Tibial nerve (tissue), 4 donors: ENCODE data around the gene SLC9A3.

Source experiments
- EP300 ChIP-seq, 2 donors: sonication (generic); formaldehyde crosslinking; IDR thresholded peaks; one replicate each; pipeline ENCODE4 v1.6.1; 2017; ENCODE audit warnings: antibody characterized with exemption in 2 of 2, mild to moderate bottlenecking in 1 of 2
- POLR2A ChIP-seq, 2 donors: fragments of 450-650 bp; IDR thresholded peaks; one replicate each; pipeline ENCODE4 v1.6.1; 2017; ENCODE audit warnings: antibody characterized with exemption in 2 of 2, mild to moderate bottlenecking in 2 of 2, moderate library complexity in 2 of 2
- TF ChIP-seq, protein P1 (sequence below), 5 experiments: fragments of 200-600 bp in 3 of 5; fragments of 450-650 bp in 2 of 5; sonication (generic) in 3 of 5; IDR thresholded peaks; one replicate each; pipeline ENCODE4 v1.5.1; 2016 to 2019; ENCODE audit warnings: antibody characterized with exemption in 5 of 5, mild to moderate bottlenecking in 3 of 5, moderate library complexity in 2 of 5

DNA sequence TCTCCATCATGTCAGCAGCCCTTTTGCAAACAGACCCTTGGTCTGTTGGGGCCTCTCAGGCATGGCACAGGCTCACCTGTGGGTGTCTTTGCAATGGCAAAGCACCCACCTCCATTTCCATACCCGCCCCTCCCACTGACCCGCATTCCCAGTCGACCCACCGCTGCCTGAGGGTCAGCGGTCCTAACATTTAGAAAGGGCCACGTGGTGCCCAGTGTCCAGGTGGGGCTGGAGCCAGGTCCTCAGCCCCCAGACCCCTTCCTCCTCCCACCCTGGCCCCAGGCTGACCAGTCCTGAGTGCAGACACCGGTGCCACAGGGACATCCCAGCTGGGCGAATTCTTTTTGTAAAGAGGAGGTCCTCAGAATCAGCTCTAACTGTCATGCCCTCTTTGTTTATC, 44.6 kb upstream of the SLC9A3 start:
- TF ChIP-seq, protein P1, sequence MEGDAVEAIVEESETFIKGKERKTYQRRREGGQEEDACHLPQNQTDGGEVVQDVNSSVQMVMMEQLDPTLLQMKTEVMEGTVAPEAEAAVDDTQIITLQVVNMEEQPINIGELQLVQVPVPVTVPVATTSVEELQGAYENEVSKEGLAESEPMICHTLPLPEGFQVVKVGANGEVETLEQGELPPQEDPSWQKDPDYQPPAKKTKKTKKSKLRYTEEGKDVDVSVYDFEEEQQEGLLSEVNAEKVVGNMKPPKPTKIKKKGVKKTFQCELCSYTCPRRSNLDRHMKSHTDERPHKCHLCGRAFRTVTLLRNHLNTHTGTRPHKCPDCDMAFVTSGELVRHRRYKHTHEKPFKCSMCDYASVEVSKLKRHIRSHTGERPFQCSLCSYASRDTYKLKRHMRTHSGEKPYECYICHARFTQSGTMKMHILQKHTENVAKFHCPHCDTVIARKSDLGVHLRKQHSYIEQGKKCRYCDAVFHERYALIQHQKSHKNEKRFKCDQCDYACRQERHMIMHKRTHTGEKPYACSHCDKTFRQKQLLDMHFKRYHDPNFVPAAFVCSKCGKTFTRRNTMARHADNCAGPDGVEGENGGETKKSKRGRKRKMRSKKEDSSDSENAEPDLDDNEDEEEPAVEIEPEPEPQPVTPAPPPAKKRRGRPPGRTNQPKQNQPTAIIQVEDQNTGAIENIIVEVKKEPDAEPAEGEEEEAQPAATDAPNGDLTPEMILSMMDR (IDR thresholded peaks at IDR 0.05): no peak
- TF ChIP-seq EP300 (IDR thresholded peaks at IDR 0.05) (no peak), POLR2A (IDR thresholded peaks at IDR 0.05) (no peak)
